Kasumi-1 (cell line): ENCODE measurements around the gene NPR2.

Experiments used
- DNase-seq, 2 experiments: peaks; one replicate each; lab custom pipeline; 2025; lab: John Stamatoyannopoulos, UW

Gene NPR2

DNA sequence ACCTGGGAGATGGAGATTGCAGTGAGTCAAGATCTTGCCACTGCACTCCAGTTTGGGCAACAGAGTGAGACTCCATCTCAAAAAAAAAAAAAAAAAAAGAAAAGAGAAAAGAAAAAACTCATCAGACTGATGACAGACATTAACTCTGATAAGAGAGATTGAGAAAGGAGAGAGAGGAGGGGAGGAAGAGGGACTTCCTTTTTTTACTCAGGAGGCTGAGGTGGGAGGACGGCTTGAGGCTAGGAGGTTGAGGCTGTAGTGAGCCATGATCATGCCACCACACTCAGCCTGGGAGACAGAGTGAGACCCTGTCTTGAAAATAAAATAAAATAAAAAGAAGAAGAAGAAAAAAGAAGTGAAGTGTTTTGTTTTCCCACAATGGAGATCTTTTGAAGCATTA lies 27.6 kb upstream of the NPR2 start:
- no peak for DNase-seq

DNA sequence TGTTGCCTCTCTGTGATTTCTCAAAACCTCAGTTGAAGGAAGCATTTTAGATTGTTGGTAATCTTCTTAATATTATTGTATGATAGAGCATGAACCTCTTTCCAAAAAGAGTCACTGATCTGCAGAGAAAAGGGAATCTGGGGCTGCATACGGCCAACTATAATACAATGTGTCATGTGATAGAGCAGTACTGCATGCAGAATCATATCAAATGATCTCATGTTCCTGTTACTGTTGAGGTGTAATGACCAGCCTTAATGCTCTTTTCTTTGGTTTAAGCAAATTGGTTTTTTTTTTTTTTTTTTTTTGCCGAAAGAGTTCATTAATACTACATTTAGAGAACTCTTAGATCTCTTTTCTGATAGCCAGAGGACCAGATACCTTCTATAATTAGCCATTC lies 24.4 kb upstream of the NPR2 start:
- DNase-seq = no peak

DNA sequence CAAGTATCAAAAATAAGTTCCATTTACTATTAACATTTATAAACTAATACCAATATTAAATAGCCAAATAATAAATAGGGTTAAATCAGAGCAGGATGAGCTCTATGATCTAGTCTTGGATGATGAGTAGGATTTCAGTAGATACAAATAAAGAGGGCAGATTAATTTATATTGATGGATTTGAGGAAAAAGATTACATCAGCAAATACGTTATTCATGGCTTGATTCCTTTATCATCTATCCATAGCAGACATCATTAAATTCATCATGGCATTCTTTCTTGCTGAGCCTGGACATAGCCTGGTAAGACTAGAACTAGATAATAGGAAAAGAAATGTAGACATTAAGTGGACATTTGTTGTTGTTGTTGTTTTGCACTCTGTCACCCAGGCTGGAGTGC lies 23.9 kb upstream of the NPR2 start:
- DNase-seq = no peak

DNA sequence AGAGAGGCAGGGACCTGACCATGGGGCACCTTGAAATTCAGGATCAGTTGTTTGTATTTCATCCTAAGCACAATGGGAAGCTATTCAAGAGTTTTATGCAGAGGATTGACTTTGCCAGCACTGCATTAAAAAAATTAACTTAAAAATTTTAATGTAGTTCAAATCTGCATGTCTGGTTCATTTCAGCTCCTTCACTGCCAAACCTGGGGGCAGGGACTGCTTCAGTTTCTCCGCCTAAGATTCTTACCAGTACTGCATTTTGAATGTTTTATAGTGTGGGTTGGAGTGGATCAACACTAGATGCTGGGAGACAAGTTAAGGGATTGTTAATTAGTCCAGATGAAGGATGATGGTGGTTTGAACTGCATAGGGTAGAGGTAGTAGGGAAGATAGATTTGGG lies 21.6 kb upstream of the NPR2 start:
- DNase-seq = no peak

DNA sequence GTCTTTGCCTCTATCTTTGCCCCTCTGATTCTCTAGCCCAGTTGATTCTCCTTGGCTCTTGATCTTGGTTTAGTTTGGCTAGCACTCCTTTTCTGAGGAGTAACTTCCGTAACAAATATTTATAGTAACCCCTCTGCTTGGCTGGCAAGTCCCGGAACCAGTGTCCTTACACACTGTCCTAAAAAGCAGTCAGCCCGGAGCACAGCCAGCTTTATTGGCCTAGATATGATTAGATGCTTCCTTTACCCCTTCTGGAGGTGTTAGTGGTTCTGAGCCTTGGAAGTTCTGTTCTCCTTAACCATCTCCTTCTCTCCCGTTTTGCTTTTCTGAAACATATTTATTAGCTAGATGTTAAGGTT lies 20.3 kb upstream of the NPR2 start:
- no peak for DNase-seq

DNA sequence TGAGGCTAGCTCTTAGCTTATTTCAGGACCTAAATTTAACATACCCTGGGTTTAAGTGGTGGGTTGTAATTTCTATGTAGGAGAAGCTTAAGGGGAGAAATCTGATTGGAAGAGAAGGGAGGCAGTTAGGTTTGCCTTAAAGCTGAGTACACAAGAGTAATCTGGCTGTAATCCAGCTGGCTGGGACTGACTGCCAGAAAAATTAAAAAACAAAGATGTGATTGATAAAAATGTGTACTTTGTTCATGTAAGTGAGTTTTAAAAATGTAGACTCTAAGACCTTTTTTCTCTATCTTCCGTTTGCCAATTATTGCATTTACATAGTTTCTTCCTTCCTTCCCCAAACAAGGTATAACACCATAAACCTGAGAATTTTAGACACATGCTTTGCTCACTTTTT lies 19.9 kb upstream of the NPR2 start:
- DNase-seq = no peak

- DNase-seq = no peak
Measured at GRCh38 chr9:35771943-35772342, 19.4 kb upstream of the NPR2 start.

- DNase-seq = peak; percentile 74 to 76
Measured at GRCh38 chr9:35774907-35775635, 16.3 kb upstream of the NPR2 start.

GRCh38 chr9:35776018-35776417 lies 15.4 kb upstream of the NPR2 start:
- no peak for DNase-seq

GRCh38 chr9:35778496-35778895 lies 12.9 kb upstream of the NPR2 start:
- DNase-seq = no peak

DNA sequence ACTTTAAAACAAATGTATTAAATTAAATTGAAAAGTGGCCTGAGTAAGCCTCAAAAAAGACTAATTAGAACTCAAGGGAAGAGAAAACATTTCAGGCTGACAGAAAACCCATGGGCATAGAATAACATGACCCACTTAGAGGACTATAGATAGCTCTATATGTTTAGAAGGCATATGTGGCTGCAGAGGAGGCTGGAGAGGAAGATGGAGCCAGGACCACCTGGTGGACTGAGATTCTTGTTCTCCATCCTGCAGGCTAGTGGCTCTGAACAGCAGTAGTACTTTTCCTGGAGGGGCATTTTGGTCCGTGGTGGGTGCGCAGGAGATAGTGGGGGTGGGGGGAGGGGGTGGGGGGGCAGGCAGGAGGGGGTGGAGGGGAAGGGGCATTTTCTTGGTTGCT lies 10.3 kb upstream of the NPR2 start:
- DNase-seq = no peak

DNA sequence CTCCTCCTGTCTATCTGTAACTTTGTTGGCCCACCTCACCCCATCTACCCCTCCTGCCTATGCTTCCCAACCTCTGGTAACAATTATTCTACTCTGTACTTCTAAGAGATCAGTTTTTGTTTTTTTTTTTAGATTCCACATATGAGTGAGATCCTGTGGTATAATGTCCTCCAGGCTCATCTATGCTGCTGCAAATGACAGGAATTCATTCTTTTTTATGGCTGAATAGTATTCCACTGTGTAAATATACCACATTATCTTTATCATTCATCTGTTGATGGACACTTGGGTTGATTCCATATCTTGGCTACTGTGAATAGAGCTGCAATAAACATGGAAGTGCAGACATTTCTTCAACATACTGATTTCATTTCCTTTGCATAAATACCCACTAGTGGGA lies 8.0 kb upstream of the NPR2 start:
- no peak for DNase-seq

DNA sequence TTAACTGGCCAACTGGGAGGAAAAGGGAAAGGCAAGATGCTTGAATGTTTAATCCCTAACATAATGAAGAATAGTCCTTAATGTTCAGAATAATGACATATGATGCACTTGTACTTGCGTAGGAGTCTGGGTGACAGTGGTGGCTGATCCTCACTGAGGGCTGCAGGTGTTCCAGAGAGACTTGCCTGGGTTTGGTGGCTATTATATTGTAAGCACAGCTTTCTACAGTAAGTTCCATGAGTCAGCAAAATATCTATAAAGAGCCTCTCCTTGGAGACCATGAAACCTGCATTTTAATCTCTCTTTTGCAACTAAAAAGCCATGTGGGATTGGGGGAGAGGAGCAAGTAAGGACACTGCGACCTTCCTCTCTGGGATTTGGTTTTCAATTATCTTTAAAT lies 1.9 kb upstream of the NPR2 start:
- no peak for DNase-seq

DNA sequence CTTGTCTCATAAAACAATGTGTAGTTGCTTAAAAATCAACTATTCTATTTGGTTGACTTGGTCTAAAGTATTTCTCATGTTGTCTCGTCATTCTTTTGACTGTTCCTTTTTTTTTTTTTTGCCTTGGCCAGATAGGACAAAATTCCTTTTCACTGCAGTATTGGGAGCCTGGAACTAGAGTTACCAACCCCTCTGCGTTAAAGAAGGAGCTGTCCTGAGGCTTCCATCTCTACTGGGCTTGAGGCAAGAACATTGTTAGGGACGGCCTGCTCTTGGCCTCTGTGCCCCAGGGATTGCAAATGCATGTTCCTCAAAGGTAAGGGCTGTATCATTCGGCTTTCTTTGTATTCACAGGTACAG lies 1.4 kb upstream of the NPR2 start:
- DNase-seq = no peak

DNA sequence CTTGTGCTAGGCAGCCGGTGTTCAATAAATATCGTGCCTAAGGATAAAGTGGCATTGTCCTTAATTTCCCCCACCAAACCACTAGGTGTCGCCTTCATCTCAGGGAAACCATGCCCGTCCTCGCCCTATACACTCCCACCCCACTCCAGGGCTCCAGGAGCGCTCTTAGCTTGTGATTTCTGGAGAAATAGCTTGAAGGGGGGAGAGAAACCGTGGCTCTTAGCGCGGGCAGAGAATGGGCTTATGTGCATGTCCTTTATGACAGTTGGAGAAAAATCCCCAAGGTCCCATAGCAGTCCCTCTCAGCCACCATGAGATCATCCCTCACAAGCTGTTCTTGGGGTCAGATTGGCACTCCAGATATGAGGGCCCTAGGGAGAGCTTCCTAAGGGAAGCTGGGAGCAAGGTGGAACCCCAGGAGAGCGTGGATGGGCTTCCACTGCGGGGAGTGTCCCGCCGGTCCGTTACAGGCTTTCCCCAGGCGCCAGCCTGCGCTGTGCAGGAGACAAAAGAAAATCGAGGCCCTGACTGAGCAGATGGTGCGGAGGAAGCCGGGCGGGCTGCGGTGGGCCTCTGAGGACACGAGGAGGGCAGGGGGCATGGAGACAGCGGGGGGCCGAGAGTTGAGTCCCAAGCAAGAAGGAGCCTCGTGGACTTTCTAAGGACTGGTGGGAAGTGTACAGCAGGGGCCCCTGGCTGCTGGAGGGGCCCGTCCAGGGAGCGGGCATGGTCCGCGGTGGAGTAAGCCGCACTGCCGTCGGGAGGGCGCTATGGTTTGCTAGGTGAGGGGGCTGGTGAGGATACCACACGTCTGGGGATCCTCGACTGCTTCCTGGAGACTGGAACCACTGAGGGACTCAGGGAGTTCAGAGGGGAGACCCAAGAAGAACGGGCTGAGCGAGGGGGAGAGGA lies 750 bp upstream of the NPR2 start:
- DNase-seq = peak; percentile 66 to 83

DNA sequence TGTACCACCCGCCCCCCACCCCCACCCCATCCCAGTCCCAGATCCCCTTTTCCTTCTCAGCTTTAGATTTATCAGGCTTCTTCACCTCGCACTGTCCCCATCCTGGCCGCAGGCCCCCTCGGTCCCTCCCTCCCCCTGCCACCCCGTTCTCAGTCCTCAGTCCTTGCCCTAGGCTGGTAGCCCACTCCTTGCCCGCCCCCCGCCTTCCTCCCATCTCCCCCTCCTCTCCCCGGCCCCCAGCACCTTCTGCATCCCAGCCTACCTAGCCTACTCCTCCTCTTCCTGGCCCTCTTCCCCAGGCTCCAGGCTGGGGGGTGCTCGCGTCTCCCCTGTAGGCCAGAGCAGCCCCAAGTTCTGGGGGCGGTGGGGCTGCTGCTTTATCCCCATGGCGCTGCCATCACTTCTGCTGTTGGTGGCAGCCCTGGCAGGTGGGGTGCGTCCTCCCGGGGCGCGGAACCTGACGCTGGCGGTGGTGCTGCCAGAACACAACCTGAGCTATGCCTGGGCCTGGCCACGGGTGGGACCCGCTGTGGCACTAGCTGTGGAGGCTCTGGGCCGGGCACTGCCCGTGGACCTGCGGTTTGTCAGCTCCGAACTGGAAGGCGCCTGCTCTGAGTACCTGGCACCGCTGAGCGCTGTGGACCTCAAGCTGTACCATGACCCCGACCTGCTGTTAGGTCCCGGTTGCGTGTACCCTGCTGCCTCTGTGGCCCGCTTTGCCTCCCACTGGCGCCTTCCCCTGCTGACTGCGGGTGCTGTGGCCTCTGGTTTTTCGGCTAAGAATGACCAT lies 828 bp downstream of the NPR2 start:
- DNase-seq = no peak

DNA sequence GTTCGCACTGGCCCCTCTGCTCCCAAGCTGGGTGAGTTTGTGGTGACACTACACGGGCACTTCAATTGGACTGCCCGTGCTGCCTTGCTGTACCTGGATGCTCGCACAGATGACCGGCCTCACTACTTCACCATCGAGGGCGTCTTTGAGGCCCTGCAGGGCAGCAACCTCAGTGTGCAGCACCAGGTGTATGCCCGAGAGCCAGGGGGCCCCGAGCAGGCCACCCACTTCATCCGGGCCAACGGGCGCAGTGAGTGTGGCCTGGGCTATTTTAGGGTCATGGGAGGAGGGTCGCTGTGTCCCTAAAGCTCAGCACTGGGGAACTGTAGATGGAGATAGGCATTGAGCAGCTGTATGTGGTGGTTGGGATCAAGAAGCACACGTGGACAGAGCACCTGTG lies 1.4 kb downstream of the NPR2 start:
- no peak for DNase-seq

DNA sequence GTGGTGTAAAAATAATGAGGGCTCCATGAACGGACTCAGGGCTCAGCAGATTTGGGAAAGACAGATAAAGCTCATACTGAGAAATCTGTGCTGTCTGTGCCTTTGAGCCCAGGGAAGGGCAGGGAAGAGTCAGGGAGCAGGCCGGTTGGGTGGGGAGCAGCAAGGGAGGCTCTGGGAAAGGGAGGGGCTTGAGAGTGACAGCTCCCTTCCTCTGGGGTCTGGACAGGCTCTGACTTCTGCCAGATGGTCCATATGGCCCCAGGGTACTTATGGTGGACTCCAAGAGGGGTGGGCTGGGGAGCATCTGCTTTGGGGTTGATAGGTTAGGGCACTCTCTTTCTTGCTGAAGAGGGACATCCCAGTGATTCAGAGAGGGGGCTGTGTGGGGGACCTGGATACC lies 2.1 kb downstream of the NPR2 start:
- DNase-seq = no peak

DNA sequence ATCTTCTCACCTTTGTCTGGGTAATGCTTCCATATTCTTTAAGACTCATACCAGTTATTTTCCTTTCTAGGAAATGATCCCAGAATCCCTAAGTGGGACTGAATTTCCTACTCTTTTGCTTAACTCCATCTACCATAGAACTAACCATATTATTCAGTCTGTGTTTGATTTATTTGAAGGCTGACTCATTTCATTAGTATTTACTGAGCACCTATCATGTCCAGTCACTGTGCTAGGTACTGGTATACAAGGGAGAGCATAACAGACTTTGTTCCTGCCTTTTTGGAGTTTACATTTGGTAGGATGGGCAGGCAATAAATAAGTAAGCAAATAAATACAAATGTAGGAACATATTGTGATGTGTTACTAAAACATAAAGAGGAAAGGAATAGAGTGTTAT lies 4.3 kb downstream of the NPR2 start:
- DNase-seq = no peak

- no peak for DNase-seq
Measured at GRCh38 chr9:35797311-35798109, 6.1 kb downstream of the NPR2 start.

GRCh38 chr9:35798658-35799374 lies 7.4 kb downstream of the NPR2 start:
- DNase-seq = no peak
